MCF 10A (cell line): Measurements from ENCODE around the gene DNAJB11. TPM values are rescaled to one million over a fixed set of nuclear protein-coding genes. Genes with fewer than 3 reads are reported as not detected.
"Not testable (repeated sequence)": the region's sequence is repeated elsewhere in the genome, so short reads cannot be mapped to it uniquely, and the experiment has no call there.

ENCODE experiments used
- BruUV-seq: library from RNA; stranded (reverse); fragments of 400-500 nt; replicated peaks from 2 replicates; lab custom pipeline; 2021; lab: Mats Ljungman, UMichigan
- CTCF ChIA-PET: fragments of 300-600 bp; sonication (Branson Sonifier 250); formaldehyde crosslinking; extraction: SDS; loops from one replicate; lab custom pipeline; 2021; ENCODE audit warnings: antibody characterized with exemption, inconsistent platforms; lab: Yijun Ruan, JAX
- POLR2A ChIA-PET: fragments of 300-600, 350-650 bp; sonication (Branson Sonifier 250); formaldehyde crosslinking; extraction: SDS; loops from one replicate; lab custom pipeline; 2020; ENCODE audit warnings: antibody characterized with exemption, inconsistent platforms; lab: Yijun Ruan, JAX
- DNase-seq: peaks from one replicate; pipeline ENCODE4 v3.0.0-alpha.2; 2018; ENCODE audit not compliant: unreplicated experiment
- H3K27ac Mint-ChIP-seq: one replicate; pipeline ENCODE4 v1.8.0; 2022; ENCODE audit warnings: mild to moderate bottlenecking, low read depth, mixed read lengths; ENCODE audit not compliant: unreplicated experiment
- H3K27me3 Mint-ChIP-seq: one replicate; pipeline ENCODE4 v1.8.0; 2022; ENCODE audit warnings: mixed read lengths; ENCODE audit not compliant: insufficient read depth, unreplicated experiment
- H3K36me3 Mint-ChIP-seq: one replicate; pipeline ENCODE4 v1.8.0; 2022; ENCODE audit warnings: mild to moderate bottlenecking, moderate library complexity, mixed read lengths; ENCODE audit not compliant: insufficient read depth, unreplicated experiment
- H3K4me1 Mint-ChIP-seq: one replicate; pipeline ENCODE4 v1.8.0; 2022; ENCODE audit warnings: mixed read lengths; ENCODE audit not compliant: insufficient read depth, unreplicated experiment
- H3K4me3 Mint-ChIP-seq: one replicate; pipeline ENCODE4 v1.8.0; 2022; ENCODE audit warnings: mild to moderate bottlenecking, moderate library complexity, mixed read lengths; ENCODE audit not compliant: unreplicated experiment
- H3K9me3 Mint-ChIP-seq: one replicate; pipeline ENCODE4 v1.8.0; 2022; ENCODE audit warnings: mixed read lengths; ENCODE audit not compliant: unreplicated experiment
- CTCF ChIP-seq: fragments of 200-600 bp; IDR thresholded peaks from one replicate; pipeline ENCODE4 v1.8.0; 2022; ENCODE audit warnings: antibody characterized with exemption, mild to moderate bottlenecking; ENCODE audit not compliant: unreplicated experiment
- intact Hi-C: fragments of 100-400 bp; cut with micrococcal nuclease; formaldehyde crosslinking; loops from 2 replicates; pipeline ENCODE4 v1.14.1; 2022
- total RNA-seq: library from RNA; stranded (reverse); gene quantifications from 2 replicates; pipeline ENCODE4 v1.2.3, GENCODE V29; 2022

The DNAJB11 gene
- total RNA-seq, 1 experiment from 2014 or later = 116 TPM

GRCh38 chr3:186633481-186633880, 63.0 kb downstream of the DNAJB11 start:
- no peak for TF ChIP-seq CTCF
- DNase-seq = no peak
- Mint-ChIP-seq H3K9me3 (no peaks in the 10 kb centered on the region), H3K4me3 (no peak overlapping the region), H3K4me1 (peaks cover 10% of the 10 kb centered on the region), H3K36me3 (no peaks in the 10 kb centered on the region), H3K27me3 (no peaks in the 10 kb centered on the region), H3K27ac (no peak overlapping the region)
- CTCF ChIA-PET = interaction anchor here (1.0 to 1.6 kb wide), 3 partner anchors 17 to 19 kb away, joined by 3 to 7 read pairs (median 4); no protein-coding TSS in a partner anchor
- BruUV-seq = no TSS peak
- POLR2A ChIA-PET = interaction anchor here (0.7 to 3.1 kb wide), 8 partner anchors 8 to 150 kb away, joined by 3 to 11 read pairs (median 4); partner anchors contain the start of genes EIF4A2 and TBCCD1
- intact Hi-C loops = no loop called here

GRCh38 chr3:186634207-186634606, 63.7 kb downstream of the DNAJB11 start:
- intact Hi-C loops, H3K27ac Mint-ChIP-seq, H3K27me3 Mint-ChIP-seq, H3K36me3 Mint-ChIP-seq, DNase-seq, BruUV-seq, H3K4me3 Mint-ChIP-seq, H3K9me3 Mint-ChIP-seq: not testable (repeated sequence)
- ChIA-PET CTCF (interaction anchor here (1.1 to 3.5 kb wide), 3 partner anchors 17 to 20 kb away, joined by 3 to 18 read pairs (median 7); no protein-coding TSS in a partner anchor), POLR2A (interaction anchor here (1.5 to 3.1 kb wide), 2 partner anchors 44 to 149 kb away, joined by 4 to 11 read pairs; partner anchors contain the start of gene EIF4A2)
- H3K4me1 Mint-ChIP-seq = peaks cover 13% of the 10 kb centered on the region

Other genes with a start within 250 kb of the DNAJB11 start
- not detected in 2 replicates for gene DGKG, start 208.5 kb upstream of the DNAJB11 start, total RNA-seq
- gene CRYGS, start 26.3 kb upstream of the DNAJB11 start, total RNA-seq = 3.2 and 4.0 TPM in 2 replicates
- 10.0 and 11.1 TPM in 2 replicates for gene TBCCD1, start 3.4 kb upstream of the DNAJB11 start, total RNA-seq
- not detected in 2 replicates for gene AHSG, start 42.3 kb downstream of the DNAJB11 start, total RNA-seq
- gene FETUB, start 69.7 kb downstream of the DNAJB11 start, total RNA-seq = 0.47 TPM in 1 of 2 replicates, not detected in the other
- 0.16 and 0.20 TPM in 2 replicates for gene HRG, start 95.3 kb downstream of the DNAJB11 start, total RNA-seq
- not detected in 2 replicates for gene KNG1, start 146.6 kb downstream of the DNAJB11 start, total RNA-seq
- 183 and 202 TPM in 2 replicates for gene EIF4A2, start 212.9 kb downstream of the DNAJB11 start, total RNA-seq
- 23.9 and 33.2 TPM in 2 replicates for gene RFC4, start 235.8 kb downstream of the DNAJB11 start, total RNA-seq